ENCODE data around the gene GRK4. TPM values are rescaled to one million over a fixed set of nuclear protein-coding genes. Genes with fewer than 3 reads are reported as not detected.

Gene GRK4
- total RNA-seq, 1 experiment from 2014 or later, result 2.5 TPM

- no peak for TF ChIP-seq TCF7L2 (IDR thresholded peaks at IDR 0.05; ENCODE audit: low read depth, low read length)
- TF ChIP-seq SIN3A (IDR thresholded peaks at IDR 0.05; ENCODE audit: borderline replicate concordance, insufficient read depth, low read depth, low read length), result no peak
- TF ChIP-seq, protein P1, sequence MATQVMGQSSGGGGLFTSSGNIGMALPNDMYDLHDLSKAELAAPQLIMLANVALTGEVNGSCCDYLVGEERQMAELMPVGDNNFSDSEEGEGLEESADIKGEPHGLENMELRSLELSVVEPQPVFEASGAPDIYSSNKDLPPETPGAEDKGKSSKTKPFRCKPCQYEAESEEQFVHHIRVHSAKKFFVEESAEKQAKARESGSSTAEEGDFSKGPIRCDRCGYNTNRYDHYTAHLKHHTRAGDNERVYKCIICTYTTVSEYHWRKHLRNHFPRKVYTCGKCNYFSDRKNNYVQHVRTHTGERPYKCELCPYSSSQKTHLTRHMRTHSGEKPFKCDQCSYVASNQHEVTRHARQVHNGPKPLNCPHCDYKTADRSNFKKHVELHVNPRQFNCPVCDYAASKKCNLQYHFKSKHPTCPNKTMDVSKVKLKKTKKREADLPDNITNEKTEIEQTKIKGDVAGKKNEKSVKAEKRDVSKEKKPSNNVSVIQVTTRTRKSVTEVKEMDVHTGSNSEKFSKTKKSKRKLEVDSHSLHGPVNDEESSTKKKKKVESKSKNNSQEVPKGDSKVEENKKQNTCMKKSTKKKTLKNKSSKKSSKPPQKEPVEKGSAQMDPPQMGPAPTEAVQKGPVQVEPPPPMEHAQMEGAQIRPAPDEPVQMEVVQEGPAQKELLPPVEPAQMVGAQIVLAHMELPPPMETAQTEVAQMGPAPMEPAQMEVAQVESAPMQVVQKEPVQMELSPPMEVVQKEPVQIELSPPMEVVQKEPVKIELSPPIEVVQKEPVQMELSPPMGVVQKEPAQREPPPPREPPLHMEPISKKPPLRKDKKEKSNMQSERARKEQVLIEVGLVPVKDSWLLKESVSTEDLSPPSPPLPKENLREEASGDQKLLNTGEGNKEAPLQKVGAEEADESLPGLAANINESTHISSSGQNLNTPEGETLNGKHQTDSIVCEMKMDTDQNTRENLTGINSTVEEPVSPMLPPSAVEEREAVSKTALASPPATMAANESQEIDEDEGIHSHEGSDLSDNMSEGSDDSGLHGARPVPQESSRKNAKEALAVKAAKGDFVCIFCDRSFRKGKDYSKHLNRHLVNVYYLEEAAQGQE (IDR thresholded peaks at IDR 0.05; ENCODE audit: insufficient read depth in 1 of 2, low read depth in 2 of 2, low read length in 1 of 2), result no peak
- no peak for TF ChIP-seq POLR2AphosphoS5 (IDR thresholded peaks at IDR 0.05; ENCODE audit: low read depth, low read length)
- TF ChIP-seq CTCF (IDR thresholded peaks at IDR 0.05), result no peak; the same call in 1 of the 2 replicates
- ATAC-seq, result peak; percentile 69; the same call in 1 of the 2 replicates
- CTCF ChIA-PET, result no interaction called here
- POLR2A ChIA-PET, result no interaction called here
- H3K27me3 ChIP-seq (ENCODE audit: control insufficient read depth, insufficient read depth, low read length), result no peaks in the 10 kb centered on the region
- no peaks in the 10 kb centered on the region for H3K9me3 ChIP-seq (ENCODE audit: control insufficient read depth, insufficient read depth, low read depth, low read length)
- H3K4me1 ChIP-seq (ENCODE audit: control insufficient read depth, insufficient read depth, low read length), result no peaks in the 10 kb centered on the region
- H3K27ac ChIP-seq (ENCODE audit: low read length), result no peak overlapping the region
- H3K36me3 ChIP-seq (ENCODE audit: control insufficient read depth, insufficient read depth, low read length), result no peaks in the 10 kb centered on the region
- no TSS peak for BruUV-seq (replicated peaks)
- DNase-seq (ENCODE audit: low read depth, low spot score), result no peak
- H3K4me3 ChIP-seq (ENCODE audit: low read depth in 2 of 2, low read length in 2 of 2), result no peak overlapping the region
- intact Hi-C loops (cut with micrococcal nuclease; ENCODE audit: unreplicated experiment), result no loop called here
- in situ Hi-C loops (cut with HindIII; ENCODE audit: low pct_unique_long_range_greater_than_20kb, low sequenced_read_pairs), result no loop called here
These were observed 46.1 kb downstream of the GRK4 start for GRCh38 chr4:3009422-3009821.

- Histone ChIP-seq H3K9me3 (ENCODE audit: control insufficient read depth, insufficient read depth, low read depth, low read length) (no peaks in the 10 kb centered on the region), H3K27me3 (ENCODE audit: control insufficient read depth, insufficient read depth, low read length) (no peaks in the 10 kb centered on the region), H3K4me1 (ENCODE audit: control insufficient read depth, insufficient read depth, low read length) (no peaks in the 10 kb centered on the region), H3K4me3 (ENCODE audit: low read depth in 2 of 2, low read length in 2 of 2) (no peak overlapping the region), H3K27ac (ENCODE audit: low read length) (no peak overlapping the region), H3K36me3 (ENCODE audit: control insufficient read depth, insufficient read depth, low read length) (no peaks in the 10 kb centered on the region)
- no TSS peak for BruUV-seq (replicated peaks)
- no peak for ATAC-seq
- CTCF ChIA-PET, result no interaction called here
- DNase-seq (ENCODE audit: low read depth, low spot score), result no peak
- intact Hi-C loops (cut with micrococcal nuclease; ENCODE audit: unreplicated experiment), result no loop called here
- TF ChIP-seq POLR2AphosphoS5 (IDR thresholded peaks at IDR 0.05; ENCODE audit: low read depth, low read length), result no peak
- no peak for TF ChIP-seq SIN3A (IDR thresholded peaks at IDR 0.05; ENCODE audit: borderline replicate concordance, insufficient read depth, low read depth, low read length)
- no peak for TF ChIP-seq CTCF (IDR thresholded peaks at IDR 0.05)
- TF ChIP-seq TCF7L2 (IDR thresholded peaks at IDR 0.05; ENCODE audit: low read depth, low read length), result no peak
- TF ChIP-seq, protein P1 (IDR thresholded peaks at IDR 0.05; ENCODE audit: insufficient read depth in 1 of 2, low read depth in 2 of 2, low read length in 1 of 2), result no peak
- in situ Hi-C loops (cut with HindIII; ENCODE audit: low pct_unique_long_range_greater_than_20kb, low sequenced_read_pairs), result no loop called here
- POLR2A ChIA-PET, result no interaction called here
These were observed 47.2 kb downstream of the GRK4 start for GRCh38 chr4:3010577-3010976.
